ENCODE data around the gene DNAAF1. TPM values are rescaled to one million over a fixed set of nuclear protein-coding genes. Genes with fewer than 3 reads are reported as not detected.
"Not testable (repeated sequence)": the region's sequence is repeated elsewhere in the genome, so short reads cannot be mapped to it uniquely, and the experiment has no call there.

DNAAF1 gene
- total RNA-seq, 2 donors from 2014 or later: 0.21 TPM; not detected in 1

GRCh38 chr16:84115919-84116719 lies 29.0 kb upstream of the DNAAF1 start:
- H3K4me3 Mint-ChIP-seq: peak overlapping the region; percentile 95
- H3K27me3 Mint-ChIP-seq: no peaks in the 10 kb centered on the region
- H3K36me3 Mint-ChIP-seq (ENCODE audit: low read depth): peaks cover 9% of the 10 kb centered on the region
- H3K27ac Mint-ChIP-seq: peak overlapping the region; percentile 97
- peak; percentile 57 for ATAC-seq (replicated peaks)
- H3K4me1 Mint-ChIP-seq: peaks cover under 1% of the 10 kb centered on the region
- no peaks in the 10 kb centered on the region for H3K9me3 Mint-ChIP-seq

- Mint-ChIP-seq H3K27ac (peak within 1 kb of the TSS; percentile 97), H3K4me1 (no peaks in the 10 kb centered on the region), H3K27me3 (no peaks in the 10 kb centered on the region), H3K9me3 (no peaks in the 10 kb centered on the region), H3K4me3 (peak within 1 kb of the TSS; percentile 95), H3K36me3 (ENCODE audit: low read depth) (peaks cover 2% of the 10 kb centered on the region)
- ATAC-seq (replicated peaks): peak; percentile 94
Observed at GRCh38 chr16:84116720-84117493, 28.2 kb upstream of the DNAAF1 start, which contains the start of gene MBTPS1. Gene MBTPS1, minus strand, starts transcription at chr16:84116942. Its CDS starts 15,159 bp downstream, at chr16:84101783.

GRCh38 chr16:84117494-84117843 lies 27.6 kb upstream of the DNAAF1 start:
- Mint-ChIP-seq H3K4me3 (peak overlapping the region; percentile 95), H3K36me3 (ENCODE audit: low read depth) (peaks cover 1% of the 10 kb centered on the region), H3K27me3 (no peaks in the 10 kb centered on the region), H3K9me3 (no peaks in the 10 kb centered on the region), H3K4me1 (no peaks in the 10 kb centered on the region), H3K27ac (peak overlapping the region; percentile 88)
- no peak for ATAC-seq (replicated peaks)

GRCh38 chr16:84118315-84118714 lies 26.8 kb upstream of the DNAAF1 start:
- H3K27me3 Mint-ChIP-seq; H3K36me3 Mint-ChIP-seq (ENCODE audit: low read depth); ATAC-seq (replicated peaks); H3K9me3 Mint-ChIP-seq; H3K4me1 Mint-ChIP-seq; H3K27ac Mint-ChIP-seq: not testable (repeated sequence)
- peak overlapping the region; percentile 95 for H3K4me3 Mint-ChIP-seq

- H3K27ac Mint-ChIP-seq: no peak overlapping the region
- H3K36me3 Mint-ChIP-seq (ENCODE audit: low read depth): peaks cover 16% of the 10 kb centered on the region
- H3K27me3 Mint-ChIP-seq: no peaks in the 10 kb centered on the region
- H3K4me3 Mint-ChIP-seq: no peak overlapping the region
- no peaks in the 10 kb centered on the region for H3K9me3 Mint-ChIP-seq
- no peaks in the 10 kb centered on the region for H3K4me1 Mint-ChIP-seq
- no peak for ATAC-seq (replicated peaks)
Observed at GRCh38 chr16:84119368-84119767, 25.7 kb upstream of the DNAAF1 start.

GRCh38 chr16:84120023-84120422 lies 25.1 kb upstream of the DNAAF1 start:
- H3K36me3 Mint-ChIP-seq (ENCODE audit: low read depth): peaks cover 18% of the 10 kb centered on the region
- no peaks in the 10 kb centered on the region for H3K9me3 Mint-ChIP-seq
- no peak overlapping the region for H3K4me3 Mint-ChIP-seq
- H3K27me3 Mint-ChIP-seq: no peaks in the 10 kb centered on the region
- no peak for ATAC-seq (replicated peaks)
- H3K27ac Mint-ChIP-seq: no peak overlapping the region
- H3K4me1 Mint-ChIP-seq: no peaks in the 10 kb centered on the region

- no peaks in the 10 kb centered on the region for H3K4me1 Mint-ChIP-seq
- peaks cover 20% of the 10 kb centered on the region for H3K36me3 Mint-ChIP-seq (ENCODE audit: low read depth)
- H3K27ac Mint-ChIP-seq: no peak overlapping the region
- ATAC-seq (replicated peaks): no peak
- no peaks in the 10 kb centered on the region for H3K9me3 Mint-ChIP-seq
- no peaks in the 10 kb centered on the region for H3K27me3 Mint-ChIP-seq
- H3K4me3 Mint-ChIP-seq: no peak overlapping the region
Observed at GRCh38 chr16:84121007-84121406, 24.1 kb upstream of the DNAAF1 start.

GRCh38 chr16:84124257-84125073 lies 20.6 kb upstream of the DNAAF1 start:
- no peaks in the 10 kb centered on the region for H3K9me3 Mint-ChIP-seq
- H3K4me1 Mint-ChIP-seq: no peaks in the 10 kb centered on the region
- no peak overlapping the region for H3K27ac Mint-ChIP-seq
- ATAC-seq (replicated peaks): no peak
- H3K36me3 Mint-ChIP-seq (ENCODE audit: low read depth): peaks cover 47% of the 10 kb centered on the region
- H3K4me3 Mint-ChIP-seq: no peak overlapping the region
- H3K27me3 Mint-ChIP-seq: no peaks in the 10 kb centered on the region

- peaks cover 44% of the 10 kb centered on the region for H3K36me3 Mint-ChIP-seq (ENCODE audit: low read depth)
- H3K27me3 Mint-ChIP-seq: no peaks in the 10 kb centered on the region
- H3K4me3 Mint-ChIP-seq: no peak overlapping the region
- peaks cover 2% of the 10 kb centered on the region for H3K4me1 Mint-ChIP-seq
- H3K9me3 Mint-ChIP-seq: no peaks in the 10 kb centered on the region
- ATAC-seq (replicated peaks): no peak
- H3K27ac Mint-ChIP-seq: no peak overlapping the region
Observed at GRCh38 chr16:84131117-84131516, 14.0 kb upstream of the DNAAF1 start.

- H3K4me3 Mint-ChIP-seq: no peak overlapping the region
- H3K4me1 Mint-ChIP-seq: peaks cover 11% of the 10 kb centered on the region
- no peak for ATAC-seq (replicated peaks)
- H3K9me3 Mint-ChIP-seq: no peaks in the 10 kb centered on the region
- peaks cover 35% of the 10 kb centered on the region for H3K36me3 Mint-ChIP-seq (ENCODE audit: low read depth)
- H3K27me3 Mint-ChIP-seq: no peaks in the 10 kb centered on the region
- no peak overlapping the region for H3K27ac Mint-ChIP-seq
Observed at GRCh38 chr16:84132527-84133285, 12.4 kb upstream of the DNAAF1 start.

- H3K4me1 Mint-ChIP-seq: peaks cover 24% of the 10 kb centered on the region
- H3K36me3 Mint-ChIP-seq (ENCODE audit: low read depth): no peaks in the 10 kb centered on the region
- no peak for ATAC-seq (replicated peaks)
- H3K9me3 Mint-ChIP-seq: no peaks in the 10 kb centered on the region
- no peak overlapping the region for H3K27ac Mint-ChIP-seq
- H3K27me3 Mint-ChIP-seq: no peaks in the 10 kb centered on the region
- no peak overlapping the region for H3K4me3 Mint-ChIP-seq
Observed at GRCh38 chr16:84136331-84137125, 8.6 kb upstream of the DNAAF1 start.

GRCh38 chr16:84137287-84137686 lies 7.8 kb upstream of the DNAAF1 start:
- Mint-ChIP-seq H3K9me3 (no peaks in the 10 kb centered on the region), H3K27me3 (no peaks in the 10 kb centered on the region), H3K4me1 (peaks cover 24% of the 10 kb centered on the region), H3K4me3 (no peak overlapping the region), H3K27ac (no peak overlapping the region), H3K36me3 (ENCODE audit: low read depth) (no peaks in the 10 kb centered on the region)
- ATAC-seq (replicated peaks): no peak

GRCh38 chr16:84137769-84138357 lies 7.2 kb upstream of the DNAAF1 start:
- Mint-ChIP-seq H3K36me3 (ENCODE audit: low read depth) (no peaks in the 10 kb centered on the region), H3K27ac (no peak overlapping the region), H3K27me3 (no peaks in the 10 kb centered on the region), H3K4me3 (no peak overlapping the region), H3K4me1 (peaks cover 25% of the 10 kb centered on the region), H3K9me3 (no peaks in the 10 kb centered on the region)
- no peak for ATAC-seq (replicated peaks)
